Measurements from ENCODE around the gene APBA1.
"Not testable (repeated sequence)": the region's sequence is repeated elsewhere in the genome, so short reads cannot be mapped to it uniquely, and the experiment has no call there.

Gene APBA1

DNA sequence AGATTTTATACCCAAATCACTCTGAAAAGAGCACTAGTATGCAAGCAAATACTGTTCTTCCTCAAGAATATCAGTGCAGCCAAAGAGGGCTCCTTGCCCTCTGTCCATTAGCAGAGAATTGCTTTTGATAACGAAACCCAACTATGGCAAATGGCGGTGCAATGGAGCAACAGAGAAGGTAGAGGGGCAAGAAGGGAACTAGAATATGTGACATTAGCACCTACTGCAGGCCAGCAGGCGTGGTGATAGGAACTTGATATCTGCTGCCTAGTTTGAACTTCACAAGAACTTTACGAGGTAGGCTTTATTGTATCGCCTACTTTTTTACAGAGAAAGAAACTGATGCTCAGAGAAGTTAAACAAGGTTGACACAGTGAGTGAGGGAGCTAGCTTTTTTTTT lies 66.1 kb downstream of the APBA1 start:
- no peak overlapping the region for H3K4me3 Mint-ChIP-seq
- no peaks in the 10 kb centered on the region for H3K9me3 Mint-ChIP-seq
- DNase-seq (no peak), ATAC-seq (no peak)
- no peaks in the 10 kb centered on the region for H3K4me1 Mint-ChIP-seq
- H3K27ac Mint-ChIP-seq = no peak overlapping the region
- H3K36me3 Mint-ChIP-seq (ENCODE audit: low read depth) = no peaks in the 10 kb centered on the region
- H3K27me3 Mint-ChIP-seq = peaks cover 2% of the 10 kb centered on the region

DNA sequence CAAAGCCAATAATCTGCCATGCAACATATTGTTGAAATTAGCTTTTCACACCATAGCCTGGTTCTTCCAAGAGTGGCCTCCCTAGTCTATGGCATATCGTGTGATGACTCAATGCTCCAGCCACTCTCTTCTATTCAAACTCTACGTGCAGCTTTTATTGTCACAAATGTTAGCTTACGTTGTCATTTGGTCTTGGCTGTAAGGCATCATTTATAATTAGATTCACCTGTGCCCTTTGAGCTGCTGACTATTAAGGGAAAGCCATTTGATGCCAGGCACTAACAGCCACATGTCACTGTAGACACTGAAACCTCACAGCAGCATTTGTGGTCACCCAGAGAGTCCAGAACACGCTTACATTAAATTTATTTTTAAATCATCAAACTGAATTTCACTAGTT lies 66.8 kb downstream of the APBA1 start:
- peaks cover 2% of the 10 kb centered on the region for H3K27me3 Mint-ChIP-seq
- H3K4me1 Mint-ChIP-seq = no peaks in the 10 kb centered on the region
- H3K9me3 Mint-ChIP-seq = no peaks in the 10 kb centered on the region
- no peak overlapping the region for H3K4me3 Mint-ChIP-seq
- DNase-seq (no peak), ATAC-seq (no peak)
- no peaks in the 10 kb centered on the region for H3K36me3 Mint-ChIP-seq (ENCODE audit: low read depth)
- no peak overlapping the region for H3K27ac Mint-ChIP-seq

DNA sequence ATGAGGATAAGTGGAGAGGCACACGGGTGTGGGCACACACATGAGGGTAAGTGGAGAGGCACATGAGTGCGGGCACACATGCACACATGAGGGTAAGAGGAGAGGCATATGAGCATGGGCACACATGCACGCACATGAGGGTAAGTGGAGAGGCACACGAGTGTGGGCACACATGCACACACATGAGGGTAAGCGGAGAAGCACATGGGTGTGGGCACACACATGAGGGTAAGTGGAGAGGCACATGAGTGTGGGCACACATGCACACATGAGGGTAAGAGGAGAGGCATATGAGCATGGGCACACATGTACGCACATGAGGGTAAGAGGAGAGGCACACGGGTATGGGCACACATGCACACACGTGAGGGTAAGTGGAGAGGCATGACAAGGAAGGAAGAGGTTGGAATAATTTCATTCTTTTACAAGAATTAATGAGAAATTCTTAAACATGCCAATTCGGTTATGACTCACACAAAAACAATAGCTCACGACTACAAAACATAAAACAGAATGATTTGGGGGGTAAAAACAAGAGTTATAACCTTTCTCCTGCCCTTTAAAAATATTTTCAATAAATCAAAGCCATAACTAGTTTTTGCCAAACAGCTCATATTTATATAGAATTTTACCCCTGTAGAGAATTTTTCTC lies 67.5 kb downstream of the APBA1 start:
- DNase-seq = no peak
- ATAC-seq = no peak
- Mint-ChIP-seq H3K36me3 (ENCODE audit: low read depth) (no peaks in the 10 kb centered on the region), H3K27ac (no peak overlapping the region), H3K9me3 (no peaks in the 10 kb centered on the region), H3K4me1 (no peaks in the 10 kb centered on the region), H3K27me3 (peaks cover 2% of the 10 kb centered on the region), H3K4me3 (no peak overlapping the region)

DNA sequence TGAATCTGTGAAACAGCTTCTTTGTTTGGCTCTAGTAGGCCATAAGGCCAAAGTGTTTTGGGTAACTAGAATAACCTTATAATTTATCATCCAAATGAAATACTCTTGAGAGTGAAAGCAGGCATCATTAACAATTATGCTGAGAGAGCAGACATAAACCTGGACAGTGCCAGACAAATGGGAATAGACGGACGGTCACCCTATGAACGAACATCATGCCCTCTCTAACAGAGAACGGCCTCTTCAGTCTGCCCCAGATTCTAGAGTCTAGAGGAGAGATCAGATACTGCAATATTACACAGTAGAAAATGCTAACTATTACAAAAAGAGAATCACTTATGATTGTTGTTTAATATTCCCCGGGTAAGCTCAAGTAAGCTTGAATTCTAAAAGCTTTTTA lies 68.5 kb downstream of the APBA1 start:
- ATAC-seq = no peak
- Mint-ChIP-seq H3K9me3 (no peaks in the 10 kb centered on the region), H3K27me3 (peaks cover 8% of the 10 kb centered on the region), H3K4me3 (no peak overlapping the region), H3K4me1 (no peaks in the 10 kb centered on the region), H3K27ac (no peak overlapping the region), H3K36me3 (ENCODE audit: low read depth) (no peaks in the 10 kb centered on the region)
- DNase-seq = no peak

DNA sequence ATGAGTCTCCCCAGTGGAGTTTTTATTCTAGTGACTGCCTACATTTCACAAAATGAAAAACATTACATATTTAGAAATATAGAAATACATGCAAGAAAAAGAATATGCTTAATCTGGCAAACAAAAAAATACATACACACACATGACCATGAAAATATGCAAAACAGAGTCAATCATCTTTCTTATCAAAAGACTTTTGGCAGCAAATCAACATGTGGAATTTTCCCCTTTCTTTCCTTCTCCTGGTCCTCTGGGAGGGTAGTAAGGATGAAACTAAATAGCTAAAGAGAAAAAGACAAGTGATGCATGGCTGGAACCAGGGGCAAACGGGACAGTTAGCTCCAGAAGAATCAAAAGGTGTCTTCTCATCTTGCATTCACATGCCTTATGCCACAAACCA lies 69.4 kb downstream of the APBA1 start:
- Mint-ChIP-seq H3K9me3 (no peaks in the 10 kb centered on the region), H3K36me3 (ENCODE audit: low read depth) (no peaks in the 10 kb centered on the region), H3K4me1 (no peaks in the 10 kb centered on the region), H3K27me3 (peaks cover 6% of the 10 kb centered on the region), H3K4me3 (no peak overlapping the region), H3K27ac (no peak overlapping the region)
- ATAC-seq = no peak
- no peak for DNase-seq

DNA sequence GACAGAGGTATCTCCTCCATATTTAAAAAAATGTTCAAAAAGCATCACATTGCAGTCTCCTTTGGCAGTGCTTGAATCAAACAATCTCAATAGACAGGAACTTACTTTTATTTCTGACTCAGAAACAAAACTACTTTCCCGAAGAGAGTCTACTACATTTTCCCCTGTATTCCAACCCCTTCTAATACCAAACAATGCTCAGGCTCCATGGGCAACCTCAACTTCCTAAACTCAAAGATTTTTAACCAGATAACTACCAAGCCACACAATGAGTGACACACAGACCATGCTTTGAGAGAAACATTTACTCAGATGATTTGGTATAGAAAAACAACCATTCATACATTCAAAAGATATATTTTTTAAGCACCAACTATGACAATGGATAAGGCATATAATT lies 70.5 kb downstream of the APBA1 start:
- peaks cover 6% of the 10 kb centered on the region for H3K27me3 Mint-ChIP-seq
- H3K4me1 Mint-ChIP-seq = no peaks in the 10 kb centered on the region
- no peak for DNase-seq
- H3K36me3 Mint-ChIP-seq (ENCODE audit: low read depth) = no peaks in the 10 kb centered on the region
- H3K27ac Mint-ChIP-seq = no peak overlapping the region
- ATAC-seq = no peak
- H3K9me3 Mint-ChIP-seq = no peaks in the 10 kb centered on the region
- H3K4me3 Mint-ChIP-seq = no peak overlapping the region

DNA sequence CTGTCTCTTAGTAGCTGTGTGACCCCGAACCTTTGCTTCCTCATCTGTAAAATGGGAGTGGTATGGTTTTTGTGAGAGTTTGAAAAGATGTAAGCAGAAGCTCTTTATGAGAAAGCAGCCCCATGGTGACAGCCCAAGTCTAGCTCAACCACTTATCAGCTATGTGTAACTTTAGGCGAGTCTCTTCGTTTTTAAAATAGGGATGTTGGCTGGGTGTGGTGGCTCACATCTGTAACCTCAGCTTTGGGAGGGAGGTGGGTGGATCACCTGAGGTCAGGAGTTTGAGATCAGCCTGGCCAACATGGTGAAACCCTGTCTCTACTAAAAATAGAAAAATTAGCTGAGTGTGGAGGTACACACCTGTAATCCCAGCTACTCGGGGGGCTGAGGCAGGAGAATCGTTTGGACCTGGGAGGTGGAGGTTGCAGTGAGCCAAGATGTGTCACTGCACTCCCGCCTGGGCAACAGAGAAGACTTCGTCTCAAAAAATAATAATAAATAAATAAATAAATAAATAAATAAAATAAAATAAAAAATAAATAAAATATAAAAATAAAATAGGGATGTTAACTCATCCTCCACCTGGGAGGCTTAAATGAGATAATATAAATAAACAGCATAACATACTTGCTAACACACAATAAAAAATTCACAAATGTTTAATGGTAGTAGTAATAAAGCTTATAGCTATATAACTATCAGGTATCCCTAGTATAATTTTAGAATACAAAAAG lies 71.7 kb downstream of the APBA1 start:
- H3K36me3 Mint-ChIP-seq (ENCODE audit: low read depth) = no peaks in the 10 kb centered on the region
- H3K9me3 Mint-ChIP-seq = no peaks in the 10 kb centered on the region
- DNase-seq = no peak
- H3K27me3 Mint-ChIP-seq = peaks cover 6% of the 10 kb centered on the region
- no peaks in the 10 kb centered on the region for H3K4me1 Mint-ChIP-seq
- H3K27ac Mint-ChIP-seq = no peak overlapping the region
- no peak overlapping the region for H3K4me3 Mint-ChIP-seq
- ATAC-seq = no peak

DNA sequence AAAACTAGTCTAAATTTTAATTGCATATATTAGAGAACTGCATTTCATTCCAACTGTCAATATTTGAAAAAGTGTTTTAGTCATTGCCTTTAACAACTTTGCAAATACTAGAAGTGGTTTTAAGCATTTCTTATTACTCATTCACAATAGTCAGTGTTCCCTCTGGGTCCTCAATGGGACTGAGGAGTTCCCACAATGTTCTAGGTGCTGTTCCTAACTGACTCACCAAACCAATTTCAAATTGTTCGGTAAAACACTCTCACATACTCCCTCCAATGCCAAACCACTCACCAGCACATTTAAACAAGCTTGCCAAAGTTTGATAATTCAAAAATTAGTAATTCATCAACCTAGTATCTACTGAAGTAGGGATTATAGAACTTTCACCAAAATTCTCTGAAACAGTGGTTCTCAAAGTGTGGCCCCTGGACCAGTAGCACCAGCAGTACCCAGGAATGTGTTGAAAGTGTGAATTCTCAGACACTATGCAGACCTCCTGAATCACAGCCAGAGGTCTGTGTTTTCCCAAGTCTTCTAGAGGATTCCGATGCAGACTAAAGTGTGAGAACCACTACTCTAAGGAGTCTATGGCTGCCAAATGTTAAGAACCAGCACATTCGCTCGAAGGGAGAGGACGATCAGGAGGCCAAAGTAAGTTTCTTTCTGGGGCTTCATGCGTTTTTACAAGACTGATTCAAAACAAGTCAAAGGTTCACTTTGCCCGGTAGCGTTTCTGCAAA lies 72.8 kb downstream of the APBA1 start:
- Mint-ChIP-seq H3K4me1 (no peaks in the 10 kb centered on the region), H3K27ac (no peak overlapping the region), H3K36me3 (ENCODE audit: low read depth) (no peaks in the 10 kb centered on the region), H3K9me3 (no peaks in the 10 kb centered on the region), H3K4me3 (no peak overlapping the region), H3K27me3 (peaks cover 6% of the 10 kb centered on the region)
- DNase-seq = no peak
- ATAC-seq = no peak

DNA sequence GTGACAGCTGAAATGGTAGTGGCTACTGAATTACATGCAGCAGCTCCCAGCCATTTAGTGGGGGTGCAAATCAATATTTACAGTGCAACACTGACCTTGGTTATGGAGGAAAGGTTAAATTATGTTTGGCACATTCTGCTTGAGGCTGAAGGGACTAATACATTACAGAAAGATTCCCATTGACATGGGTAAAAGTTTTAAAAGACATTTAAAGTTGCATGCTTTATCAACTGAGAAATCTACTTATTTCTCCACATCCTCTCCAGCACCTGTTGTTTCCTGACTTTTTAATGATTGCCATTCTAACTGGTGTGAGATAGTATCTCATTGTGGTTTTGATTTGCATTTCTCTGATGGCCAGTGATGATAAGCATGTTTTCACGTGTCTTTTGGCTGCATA lies 75.3 kb downstream of the APBA1 start:
- H3K27ac Mint-ChIP-seq; H3K27me3 Mint-ChIP-seq; H3K9me3 Mint-ChIP-seq; H3K36me3 Mint-ChIP-seq (ENCODE audit: low read depth); DNase-seq; H3K4me3 Mint-ChIP-seq; H3K4me1 Mint-ChIP-seq; ATAC-seq: not testable (repeated sequence)

DNA sequence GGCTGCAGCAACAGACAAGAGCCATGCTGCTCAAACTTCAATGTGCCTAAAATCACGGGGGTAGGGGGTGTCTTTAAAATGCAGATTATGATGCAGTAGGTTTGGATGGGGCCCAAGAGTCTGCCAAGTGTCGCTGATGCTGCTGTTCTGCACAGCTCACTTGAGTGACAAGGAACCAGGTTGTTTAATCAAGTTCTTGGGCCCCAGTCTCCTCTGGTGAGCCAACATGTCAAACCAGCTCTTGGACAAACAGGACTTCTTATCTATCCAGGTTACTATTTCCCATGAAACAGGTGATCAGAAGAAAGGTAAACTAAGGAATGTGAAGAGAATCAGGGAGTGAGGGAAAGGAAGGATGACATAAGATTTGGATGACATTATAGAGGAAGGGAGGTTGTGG lies 78.0 kb downstream of the APBA1 start:
- Mint-ChIP-seq H3K27me3 (peaks cover 5% of the 10 kb centered on the region), H3K36me3 (ENCODE audit: low read depth) (no peaks in the 10 kb centered on the region), H3K4me3 (no peak overlapping the region), H3K9me3 (no peaks in the 10 kb centered on the region), H3K4me1 (no peaks in the 10 kb centered on the region), H3K27ac (no peak overlapping the region)
- ATAC-seq = no peak
- DNase-seq = no peak

DNA sequence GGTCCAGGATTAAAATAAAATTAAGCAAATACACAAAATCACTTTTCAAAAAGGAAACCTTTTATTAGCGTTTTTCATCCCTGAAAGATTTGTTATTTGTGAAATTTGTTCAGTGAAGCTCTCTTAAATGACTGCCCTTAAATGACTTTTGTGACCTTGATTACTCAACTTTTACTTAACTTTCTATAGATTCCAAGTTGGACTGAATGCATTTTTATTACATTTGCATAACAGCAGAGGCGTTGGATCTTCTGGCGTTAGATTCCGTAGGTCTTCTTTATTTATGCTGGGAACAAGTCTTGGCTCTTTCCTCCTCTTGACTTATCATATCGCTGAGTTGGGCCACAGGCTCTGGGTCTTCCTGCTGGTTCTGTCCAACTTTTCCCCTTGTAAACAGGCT lies 78.4 kb downstream of the APBA1 start:
- Mint-ChIP-seq H3K9me3 (no peaks in the 10 kb centered on the region), H3K27ac (no peak overlapping the region), H3K36me3 (ENCODE audit: low read depth) (no peaks in the 10 kb centered on the region), H3K4me1 (no peaks in the 10 kb centered on the region), H3K4me3 (no peak overlapping the region), H3K27me3 (peaks cover 3% of the 10 kb centered on the region)
- ATAC-seq (no peak), DNase-seq (no peak)

DNA sequence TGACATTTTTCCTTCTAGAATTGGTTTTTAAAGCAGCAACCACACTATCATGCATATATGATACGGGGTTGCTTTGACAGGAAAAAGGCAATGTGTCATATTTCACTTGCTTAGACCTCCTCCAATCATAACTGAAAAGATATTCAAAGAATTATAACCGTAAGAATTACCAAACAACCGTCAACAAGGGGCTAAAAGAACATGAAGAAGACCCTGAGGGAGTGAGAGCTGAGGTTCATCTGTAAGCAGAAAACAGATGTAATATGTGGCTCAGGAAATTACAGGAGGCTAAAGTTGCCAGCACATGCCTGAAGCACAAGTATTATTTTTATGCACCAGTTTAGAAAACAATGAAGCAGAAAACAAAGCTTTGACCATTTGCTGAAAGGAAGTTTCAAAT lies 78.9 kb downstream of the APBA1 start:
- Mint-ChIP-seq H3K4me1 (no peaks in the 10 kb centered on the region), H3K4me3 (no peak overlapping the region), H3K27ac (no peak overlapping the region), H3K9me3 (no peaks in the 10 kb centered on the region), H3K27me3 (peaks cover 3% of the 10 kb centered on the region), H3K36me3 (ENCODE audit: low read depth) (no peaks in the 10 kb centered on the region)
- DNase-seq (no peak), ATAC-seq (no peak)

DNA sequence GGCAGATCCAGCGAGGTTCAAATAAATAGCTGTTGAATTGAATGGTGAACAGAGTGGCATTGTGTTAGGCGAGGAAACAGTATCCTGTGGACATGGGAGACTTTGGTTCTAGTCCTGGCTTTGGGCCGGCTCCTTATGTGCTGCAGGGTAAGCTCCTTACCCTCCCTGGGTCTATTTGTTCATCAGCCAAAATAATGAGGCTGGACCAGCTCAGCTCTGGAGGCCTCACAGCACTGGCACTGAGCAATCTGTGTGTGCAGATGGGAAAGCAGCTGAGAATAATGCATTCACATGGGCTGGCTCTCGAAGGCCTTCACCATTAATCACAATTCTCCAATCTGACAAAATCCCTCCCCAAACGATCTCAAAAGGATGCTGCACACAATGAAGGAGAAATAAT lies 81.9 kb downstream of the APBA1 start:
- ATAC-seq (no peak), DNase-seq (no peak)
- Mint-ChIP-seq H3K27ac (no peak overlapping the region), H3K4me3 (no peak overlapping the region), H3K4me1 (no peaks in the 10 kb centered on the region), H3K9me3 (no peaks in the 10 kb centered on the region), H3K27me3 (peaks cover 3% of the 10 kb centered on the region), H3K36me3 (ENCODE audit: low read depth) (no peaks in the 10 kb centered on the region)

DNA sequence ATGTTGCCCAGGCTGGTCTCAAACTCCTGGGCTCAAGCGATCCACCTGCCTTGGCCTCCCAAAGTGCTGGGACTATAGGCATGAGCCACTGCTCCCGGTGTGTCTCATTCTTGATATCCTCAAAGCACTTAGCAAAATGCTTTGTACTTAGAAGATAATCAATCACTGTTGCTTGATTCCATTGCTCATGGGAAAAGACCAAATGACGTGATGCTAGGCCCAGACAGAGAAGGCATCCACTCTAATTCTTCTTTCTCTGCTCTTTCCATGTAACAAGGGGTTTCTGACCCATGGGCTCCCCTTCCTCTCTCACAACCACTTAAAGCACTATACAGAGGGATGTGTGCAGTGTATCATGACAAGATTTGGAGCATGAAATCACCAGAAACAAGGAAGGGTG lies 83.0 kb downstream of the APBA1 start:
- no peak for ATAC-seq
- Mint-ChIP-seq H3K36me3 (ENCODE audit: low read depth) (no peaks in the 10 kb centered on the region), H3K27ac (no peak overlapping the region), H3K4me3 (no peak overlapping the region), H3K4me1 (no peaks in the 10 kb centered on the region), H3K27me3 (peaks cover 3% of the 10 kb centered on the region), H3K9me3 (no peaks in the 10 kb centered on the region)
- no peak for DNase-seq

DNA sequence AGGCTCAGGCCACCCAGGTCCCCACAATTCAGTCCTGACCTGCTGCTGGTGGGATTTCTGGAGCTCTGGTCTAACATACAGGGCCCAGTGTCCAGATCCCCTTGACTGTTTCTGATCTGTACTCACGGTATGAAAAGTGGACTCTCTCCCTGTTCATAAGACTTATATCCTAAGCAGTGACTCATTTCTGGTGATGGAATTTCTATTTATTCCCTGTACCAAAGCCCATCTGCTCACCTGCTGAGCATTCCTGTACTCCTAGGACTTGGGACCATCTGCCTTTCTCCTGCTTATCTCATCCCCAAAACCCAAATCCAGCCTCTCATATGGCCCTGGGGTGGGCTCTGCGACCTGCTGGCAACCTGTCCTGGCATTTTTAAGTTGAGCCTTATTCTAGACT lies 86.6 kb downstream of the APBA1 start:
- ATAC-seq (no peak), DNase-seq (no peak)
- H3K9me3 Mint-ChIP-seq = no peaks in the 10 kb centered on the region
- no peak overlapping the region for H3K27ac Mint-ChIP-seq
- H3K4me1 Mint-ChIP-seq = no peaks in the 10 kb centered on the region
- peaks cover 2% of the 10 kb centered on the region for H3K27me3 Mint-ChIP-seq
- no peaks in the 10 kb centered on the region for H3K36me3 Mint-ChIP-seq (ENCODE audit: low read depth)
- H3K4me3 Mint-ChIP-seq = no peak overlapping the region

All from activated naive CD8-positive, alpha-beta T cell treated with anti-CD3 and anti-CD28 coated beads, Interleukin-2, amount 50 U/mL, for 24 hours (primary cell).